GM23338 (cell line): Measurements from ENCODE around the gene KHK. TPM values are rescaled to one million over a fixed set of nuclear protein-coding genes. Genes with fewer than 3 reads are reported as not detected.

Source experiments
- ATAC-seq: fragments of 200-7000 bp; cut with Tn5 transposase; 3 replicates; pipeline ENCODE4 v1.9.1; 2020
- DNase-seq: peaks from one replicate; pipeline ENCODE4 v3.0.0-alpha.2; 2015; ENCODE audit warnings: low spot score
- H2AFZ ChIP-seq: fragments of 200-600 bp; sonication (generic); 2 replicates; pipeline ENCODE4 v1.8.0; 2016; ENCODE audit warnings: antibody characterized with exemption, mild to moderate bottlenecking, moderate library complexity
- H3F3A ChIP-seq: fragments of 200-600 bp; sonication (generic); replicated peaks from 2 replicates; pipeline ENCODE4 v1.8.0; 2017; ENCODE audit warnings: antibody characterized with exemption, mixed run types, low read depth
- H3K27ac ChIP-seq: fragments of 200-600 bp; sonication (generic); 2 replicates; pipeline ENCODE4 v1.6.1; 2016; ENCODE audit warnings: low read depth
- H3K27me3 ChIP-seq: fragments of 200-600 bp; sonication (generic); 2 replicates; pipeline ENCODE4 v1.8.0; 2016; ENCODE audit warnings: mild to moderate bottlenecking, mixed run types, moderate library complexity; ENCODE audit not compliant: insufficient read depth
- H3K36me3 ChIP-seq: fragments of 200-600 bp; sonication (generic); 2 replicates; pipeline ENCODE4 v1.8.0; 2016; ENCODE audit warnings: mild to moderate bottlenecking; ENCODE audit not compliant: insufficient read depth
- H3K4me1 ChIP-seq: fragments of 200-600 bp; sonication (generic); 2 replicates; pipeline ENCODE4 v1.8.0; 2016; ENCODE audit warnings: mild to moderate bottlenecking, moderate library complexity; ENCODE audit not compliant: insufficient read depth
- H3K4me2 ChIP-seq: fragments of 200-600 bp; sonication (generic); 2 replicates; pipeline ENCODE4 v1.7.1; 2017; ENCODE audit warnings: mixed run types
- H3K4me3 ChIP-seq: fragments of 200-600 bp; sonication (generic); 2 replicates; pipeline ENCODE4 v1.6.1; 2016; ENCODE audit warnings: mixed run types
- H3K79me2 ChIP-seq: fragments of 200-600 bp; sonication (generic); replicated peaks from 2 replicates; pipeline ENCODE4 v1.8.0; 2017; ENCODE audit warnings: mild to moderate bottlenecking; ENCODE audit not compliant: insufficient read depth
- H3K9me2 ChIP-seq: fragments of 200-600 bp; sonication (generic); 2 replicates; pipeline ENCODE4 v1.8.0; 2017; ENCODE audit not compliant: insufficient read depth
- H4K20me1 ChIP-seq: fragments of 200-600 bp; sonication (generic); replicated peaks from 2 replicates; pipeline ENCODE4 v1.8.0; 2017; ENCODE audit warnings: mild to moderate bottlenecking; ENCODE audit not compliant: insufficient read depth
- H3K27ac Mint-ChIP-seq: 2 replicates; pipeline ENCODE4 v1.8.0; 2020; ENCODE audit warnings: inconsistent platforms, mild to moderate bottlenecking, moderate library complexity, mixed read lengths
- H3K27me3 Mint-ChIP-seq: 3 replicates; pipeline ENCODE4 v1.8.0; 2022; ENCODE audit warnings: low read depth, mild to moderate bottlenecking, moderate library complexity, mixed read lengths, inconsistent platforms; ENCODE audit not compliant: insufficient read depth, poor library complexity
- H3K36me3 Mint-ChIP-seq: 3 replicates; pipeline ENCODE4 v1.8.0; 2021; ENCODE audit warnings: low read depth, mild to moderate bottlenecking, inconsistent platforms, moderate library complexity, mixed read lengths
- H3K4me1 Mint-ChIP-seq: 3 replicates; pipeline ENCODE4 v1.8.0; 2020; ENCODE audit warnings: mild to moderate bottlenecking, inconsistent platforms, mixed read lengths
- H3K4me3 Mint-ChIP-seq: 3 replicates; pipeline ENCODE4 v1.8.0; 2021; ENCODE audit warnings: moderate library complexity, mild to moderate bottlenecking, inconsistent platforms, mixed read lengths
- H3K9me3 Mint-ChIP-seq: 3 replicates; pipeline ENCODE4 v1.8.0; 2020; ENCODE audit warnings: moderate library complexity, mild to moderate bottlenecking, inconsistent platforms, mixed read lengths
- CREB1 ChIP-seq: fragments of 250-450 bp; sonication (Bioruptor Pico); IDR thresholded peaks from 2 replicates; pipeline ENCODE4 v1.5.0; 2020; ENCODE audit warnings: low read depth, mild to moderate bottlenecking, moderate library complexity
- CTCF ChIP-seq, 2 experiments: fragments of 200-600 bp in 1 of 2; sonication (generic) in 1 of 2; conservative IDR thresholded peaks; 2 replicates each; pipeline versions ENCODE4 v1.5.1 to v1.6.1; 2016 to 2017; ENCODE audit warnings: antibody characterized with exemption in 2 of 2, low read depth in 2 of 2, mild to moderate bottlenecking in 2 of 2, moderate library complexity in 1 of 2
- EZH2 ChIP-seq: fragments of 200-600 bp; sonication (generic); IDR thresholded peaks from one replicate; pipeline ENCODE4 v1.8.0; 2017; ENCODE audit warnings: antibody characterized with exemption, mild to moderate bottlenecking, low read depth; ENCODE audit not compliant: unreplicated experiment
- EZH2phosphoT487 ChIP-seq: fragments of 200-600 bp; sonication (generic); IDR thresholded peaks from one replicate; pipeline ENCODE4 v1.8.1; 2018; ENCODE audit warnings: antibody characterized with exemption; ENCODE audit not compliant: unreplicated experiment
- JUNB ChIP-seq: IDR thresholded peaks from one replicate; pipeline ENCODE4 v1.6.1; 2016; ENCODE audit warnings: antibody characterized with exemption; ENCODE audit not compliant: unreplicated experiment
- NANOG ChIP-seq: IDR thresholded peaks from 2 replicates; pipeline ENCODE4 v1.6.1; 2016; ENCODE audit warnings: antibody characterized with exemption, borderline replicate concordance
- REST ChIP-seq: IDR thresholded peaks from one replicate; pipeline ENCODE4 v1.6.1; 2018; ENCODE audit warnings: antibody characterized with exemption; ENCODE audit not compliant: unreplicated experiment
- STAT1 ChIP-seq: IDR thresholded peaks from one replicate; pipeline ENCODE4 v1.6.1; 2016; ENCODE audit warnings: antibody characterized with exemption; ENCODE audit not compliant: unreplicated experiment
- ZNF114 ChIP-seq: fragments of 250-450 bp; sonication (Bioruptor Pico); IDR thresholded peaks from 2 replicates; pipeline ENCODE4 v1.5.0; 2020; ENCODE audit warnings: mild to moderate bottlenecking, moderate library complexity
- ZNF331 ChIP-seq: fragments of 250-450 bp; sonication (Bioruptor Pico); IDR thresholded peaks from 2 replicates; pipeline ENCODE4 v1.5.0; 2020; ENCODE audit warnings: low read depth, mild to moderate bottlenecking, moderate library complexity
- polyA plus RNA-seq: library from polyadenylated mRNA; unstranded; fragments of >200 nt; fragmentation: Nextera tagmentation; extraction: Ambion mirVana; gene quantifications from 2 replicates; pipeline ENCODE4 v1.2.1, GENCODE V29; 2016
- total RNA-seq: library from RNA; depleted of rRNA; stranded (reverse); fragments of >200 nt; shearing (Covaris generic); gene quantifications from 2 replicates; pipeline ENCODE4 v1.2.3, GENCODE V29; 2014

KHK gene
- total and polyA plus RNA-seq, 2 experiments from 2014 or later = 9.7 TPM

- TF ChIP-seq CTCF (conservative IDR thresholded peaks at IDR 0.05; ENCODE audit: low read depth in 2 of 2) = no peak
- no peak for TF ChIP-seq STAT1
- no peak for TF ChIP-seq EZH2phosphoT487
- TF ChIP-seq NANOG = no peak
- TF ChIP-seq REST = no peak
- TF ChIP-seq ZNF114 (CRISPR knock-in tag) = no peak
- no peak for TF ChIP-seq CREB1
- TF ChIP-seq JUNB = no peak
These were observed 48.6 kb upstream of the KHK start (continued) for GRCh38 chr2:27038012-27038411.

GRCh38 chr2:27038631-27039339 lies 47.8 kb upstream of the KHK start:
- Histone ChIP-seq H3K4me2 (no peak overlapping the region), H4K20me1 (no peaks in the 10 kb centered on the region), H3K4me3 (no peak overlapping the region), H3F3A (no peaks in the 10 kb centered on the region), H2AFZ (no peak overlapping the region), H3K36me3 (peaks cover 17% of the 10 kb centered on the region; the same call in 1 of the 2 replicates), H3K79me2 (peaks cover 7% of the 10 kb centered on the region), H3K27ac (no peak overlapping the region), H3K9me2 (no peaks in the 10 kb centered on the region), H3K4me1 (no peaks in the 10 kb centered on the region), H3K27me3 (no peaks in the 10 kb centered on the region)
- DNase-seq (no peak), ATAC-seq (no peak)
- H3K27me3 Mint-ChIP-seq = peaks cover 4% of the 10 kb centered on the region
- H3K4me3 Mint-ChIP-seq = no peak overlapping the region
- H3K9me3 Mint-ChIP-seq = no peaks in the 10 kb centered on the region
- no peak overlapping the region for H3K27ac Mint-ChIP-seq
- H3K4me1 Mint-ChIP-seq = peaks cover 5% of the 10 kb centered on the region
- H3K36me3 Mint-ChIP-seq = peaks cover 55% of the 10 kb centered on the region
- TF ChIP-seq ZNF114 (CRISPR knock-in tag) (no peak), EZH2 (no peak), CTCF (conservative IDR thresholded peaks at IDR 0.05; ENCODE audit: low read depth in 2 of 2) (no peak), ZNF331 (CRISPR knock-in tag) (no peak), NANOG (no peak)
